Fibroblast of pulmonary artery (primary cell): ENCODE measurements around the gene ERBB4.

Experiments used
- DNase-seq: peaks from one replicate; pipeline ENCODE4 v3.0.0-alpha.2; 2010; ENCODE audit warnings: low read depth
- H3K4me3 ChIP-seq: replicated peaks from 2 replicates; pipeline ENCODE4 v1.5.1; 2011; ENCODE audit warnings: low read depth, mild to moderate bottlenecking, control low read depth, low read length, moderate library complexity
- TF ChIP-seq, protein P1 (sequence below): IDR thresholded peaks from 2 replicates; pipeline ENCODE4 v1.5.1; 2011; ENCODE audit warnings: mild to moderate bottlenecking, control low read depth, low read length, inconsistent platforms; ENCODE audit errors: missing control alignments

ERBB4 gene

DNA sequence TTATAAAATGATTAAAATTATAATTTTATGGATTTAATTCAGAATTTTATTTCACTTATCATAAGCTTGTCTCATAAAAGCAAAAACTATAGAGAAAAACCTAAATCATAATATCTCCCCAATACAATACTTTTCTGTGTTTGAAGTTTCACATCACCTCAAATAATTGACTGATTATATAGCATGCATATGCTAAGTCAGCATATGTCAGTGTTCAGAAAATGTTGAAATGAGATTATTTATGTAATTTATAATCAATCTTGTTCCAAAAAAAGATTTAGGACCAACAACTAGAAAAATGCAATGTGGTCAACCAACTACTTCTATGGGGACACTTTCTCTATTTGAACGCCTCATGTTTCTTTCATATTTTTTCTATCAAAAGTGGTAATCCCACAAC, 1079.6 kb downstream of the ERBB4 start:
- H3K4me3 ChIP-seq: no peak overlapping the region
- DNase-seq: no peak
- TF ChIP-seq, protein P1, sequence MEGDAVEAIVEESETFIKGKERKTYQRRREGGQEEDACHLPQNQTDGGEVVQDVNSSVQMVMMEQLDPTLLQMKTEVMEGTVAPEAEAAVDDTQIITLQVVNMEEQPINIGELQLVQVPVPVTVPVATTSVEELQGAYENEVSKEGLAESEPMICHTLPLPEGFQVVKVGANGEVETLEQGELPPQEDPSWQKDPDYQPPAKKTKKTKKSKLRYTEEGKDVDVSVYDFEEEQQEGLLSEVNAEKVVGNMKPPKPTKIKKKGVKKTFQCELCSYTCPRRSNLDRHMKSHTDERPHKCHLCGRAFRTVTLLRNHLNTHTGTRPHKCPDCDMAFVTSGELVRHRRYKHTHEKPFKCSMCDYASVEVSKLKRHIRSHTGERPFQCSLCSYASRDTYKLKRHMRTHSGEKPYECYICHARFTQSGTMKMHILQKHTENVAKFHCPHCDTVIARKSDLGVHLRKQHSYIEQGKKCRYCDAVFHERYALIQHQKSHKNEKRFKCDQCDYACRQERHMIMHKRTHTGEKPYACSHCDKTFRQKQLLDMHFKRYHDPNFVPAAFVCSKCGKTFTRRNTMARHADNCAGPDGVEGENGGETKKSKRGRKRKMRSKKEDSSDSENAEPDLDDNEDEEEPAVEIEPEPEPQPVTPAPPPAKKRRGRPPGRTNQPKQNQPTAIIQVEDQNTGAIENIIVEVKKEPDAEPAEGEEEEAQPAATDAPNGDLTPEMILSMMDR: no peak

DNA sequence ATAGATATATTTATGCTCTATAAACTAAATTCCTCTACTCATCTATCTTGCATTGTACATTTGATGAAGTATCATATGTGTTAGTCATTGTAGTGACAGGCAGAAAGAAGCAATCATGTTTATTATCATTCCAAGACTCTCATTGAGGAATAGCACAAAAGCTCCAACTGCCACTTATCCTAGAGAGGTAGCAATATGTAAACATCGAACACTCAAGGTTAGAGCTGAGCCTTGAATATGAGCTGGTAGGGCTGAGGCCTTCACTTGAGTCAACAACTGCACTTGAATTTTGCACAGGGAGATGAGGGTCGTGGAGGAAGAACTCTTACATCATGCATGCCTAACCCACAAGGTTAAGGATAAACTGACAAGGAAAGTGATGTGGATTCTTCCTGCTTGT, 1081.3 kb downstream of the ERBB4 start:
- TF ChIP-seq, protein P1: no peak
- no peak for DNase-seq

DNA sequence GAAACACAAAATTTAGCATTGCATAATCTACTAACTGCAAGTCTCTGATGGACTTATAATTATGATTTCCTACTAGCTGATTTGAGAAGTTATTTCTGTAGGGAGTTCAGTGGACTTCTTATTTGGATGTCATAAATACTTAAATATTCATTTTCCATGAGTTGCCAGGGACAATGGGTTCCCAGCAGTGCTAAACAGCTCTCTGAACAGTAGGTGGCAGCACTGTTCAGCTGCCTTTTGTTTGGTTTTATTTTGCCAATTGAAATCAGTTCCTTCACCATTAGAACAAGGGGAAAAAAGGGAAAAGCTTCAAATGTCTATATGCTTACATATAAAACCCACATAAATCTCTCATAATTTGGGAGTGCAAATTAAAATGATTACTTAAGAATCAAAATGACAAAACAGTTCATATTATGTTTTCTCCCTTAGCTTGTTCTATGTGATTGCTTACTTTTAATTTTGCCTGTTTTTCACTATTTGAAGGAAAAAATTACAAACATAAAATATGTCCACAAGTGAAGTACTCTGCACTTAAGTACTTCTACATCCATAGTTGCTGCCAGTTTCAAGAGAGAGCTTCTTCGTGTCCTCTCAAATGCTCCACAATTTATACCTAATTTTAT, 1083.3 kb downstream of the ERBB4 start:
- no peak overlapping the region for H3K4me3 ChIP-seq
- TF ChIP-seq, protein P1: no peak
- DNase-seq: peak; percentile 70

More for the DNA sequence above, 1081.3 kb downstream of the ERBB4 start:
- H3K4me3 ChIP-seq: no peak overlapping the region

DNA sequence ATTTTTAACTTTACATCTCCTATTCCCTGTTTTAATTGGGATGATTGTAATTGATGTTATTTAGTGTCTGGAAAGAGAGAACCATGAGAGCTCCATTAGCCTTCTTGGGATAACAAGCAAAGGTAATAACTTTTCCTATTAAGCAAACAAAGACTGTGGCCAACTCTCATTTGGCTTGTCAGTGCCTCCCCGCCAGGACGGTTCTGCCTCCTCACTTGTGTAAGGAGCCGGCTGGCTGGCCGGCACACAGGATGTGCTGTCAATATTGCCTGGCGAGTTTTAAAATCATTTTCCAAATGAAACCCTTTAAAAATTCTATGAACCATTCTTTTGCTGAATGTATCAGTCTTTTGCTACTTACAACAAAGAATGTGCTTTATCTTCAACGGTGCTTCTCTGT, 1083.9 kb downstream of the ERBB4 start:
- no peak for DNase-seq
- TF ChIP-seq, protein P1: no peak
- no peak overlapping the region for H3K4me3 ChIP-seq

DNA sequence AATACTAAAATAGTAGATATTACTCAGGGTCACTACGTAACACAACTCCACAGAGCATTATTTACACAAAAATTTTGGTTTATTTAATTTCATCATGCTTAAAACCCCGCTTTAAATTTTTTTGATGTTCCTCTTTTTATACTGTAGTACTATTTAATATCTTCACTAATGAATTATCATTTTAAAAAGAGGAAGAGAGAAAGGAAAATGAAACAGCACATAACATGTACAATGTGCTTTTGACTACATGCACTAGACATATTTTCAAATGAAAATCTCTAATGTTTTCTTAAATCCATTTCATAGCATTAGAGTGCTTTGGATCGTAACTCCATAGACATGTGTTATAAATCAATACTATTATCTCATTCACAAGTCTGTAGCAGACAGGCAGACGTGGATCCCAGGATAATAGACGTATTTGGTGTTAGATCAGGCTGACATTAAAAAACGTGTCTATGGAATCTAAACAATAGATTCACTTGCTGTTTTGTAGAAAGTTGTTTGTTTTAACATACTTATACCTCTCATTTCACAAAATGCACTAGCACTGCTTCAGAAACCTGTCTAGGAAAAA, 1085.2 kb downstream of the ERBB4 start:
- DNase-seq: no peak
- TF ChIP-seq, protein P1: no peak
- no peak overlapping the region for H3K4me3 ChIP-seq

DNA sequence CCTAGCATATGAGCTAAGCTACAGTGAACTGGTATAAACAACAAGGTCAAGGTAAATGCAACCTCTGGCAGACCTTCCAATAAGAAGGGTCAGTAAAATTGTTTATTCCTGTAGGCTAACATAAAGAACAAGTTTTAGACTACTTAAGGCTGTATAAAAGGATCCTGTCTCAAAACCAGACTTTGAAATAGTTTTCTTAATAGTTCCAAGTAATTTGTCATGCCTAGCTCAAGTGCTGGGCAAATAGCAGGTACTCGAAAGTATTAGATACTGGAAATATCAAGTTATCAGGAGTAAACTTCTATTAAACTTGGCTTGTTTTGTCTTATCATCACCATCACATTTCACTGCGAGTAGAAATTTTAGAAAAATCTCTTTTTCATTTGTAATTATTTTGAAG, 1087.0 kb downstream of the ERBB4 start:
- DNase-seq: no peak
- H3K4me3 ChIP-seq: no peak overlapping the region
- TF ChIP-seq, protein P1: no peak

GRCh38 chr2:211449819-211450218, 1088.8 kb downstream of the ERBB4 start:
- TF ChIP-seq, protein P1: no peak
- no peak for DNase-seq
- H3K4me3 ChIP-seq: no peak overlapping the region
